GM12872 (cell line): Measurements from ENCODE around the gene XPOT.

ENCODE experiments used
- CTCF ChIP-seq: IDR thresholded peaks from 3 replicates; pipeline ENCODE4 v1.5.1; 2011; ENCODE audit warnings: low read depth, mild to moderate bottlenecking, low read length, moderate library complexity; ENCODE audit not compliant: insufficient read depth

The XPOT gene

GRCh38 chr12:64411427-64411826 lies 7.2 kb downstream of the XPOT start:
- TF ChIP-seq CTCF: no peak

GRCh38 chr12:64412459-64412858 lies 8.3 kb downstream of the XPOT start:
- TF ChIP-seq CTCF: no peak

- TF ChIP-seq CTCF: no peak
Observed at GRCh38 chr12:64413884-64414283, 9.7 kb downstream of the XPOT start.

- TF ChIP-seq CTCF: no peak
Observed at GRCh38 chr12:64418209-64418608, 14.0 kb downstream of the XPOT start.

GRCh38 chr12:64419696-64420095 lies 15.5 kb downstream of the XPOT start:
- TF ChIP-seq CTCF: no peak

GRCh38 chr12:64427988-64428387 lies 23.8 kb downstream of the XPOT start:
- no peak for TF ChIP-seq CTCF

GRCh38 chr12:64428956-64429355 lies 24.8 kb downstream of the XPOT start:
- no peak for TF ChIP-seq CTCF

GRCh38 chr12:64430886-64431285 lies 26.7 kb downstream of the XPOT start:
- TF ChIP-seq CTCF: no peak
